SK-N-SH (cell line): Measurements from ENCODE around the gene RNGTT. TPM values are rescaled to one million over a fixed set of nuclear protein-coding genes. Genes with fewer than 3 reads are reported as not detected.

Source experiments
- CTCF ChIA-PET: fragments of 300-600, 350-600 bp; formaldehyde crosslinking; extraction: SDS; loops from one replicate; lab custom pipeline; 2021; lab: Yijun Ruan, JAX
- POLR2A ChIA-PET: fragments of 350-600 bp; sonication (Branson Sonifier 250); formaldehyde crosslinking; extraction: SDS; loops from one replicate; lab custom pipeline; 2020; ENCODE audit warnings: antibody characterized with exemption, inconsistent platforms; lab: Yijun Ruan, JAX
- DNase-seq: peaks from one replicate; pipeline ENCODE4 v3.0.0; 2012
- H2AFZ ChIP-seq: fragments of 200-600 bp; sonication (generic); 2 replicates; pipeline ENCODE4 v1.8.1; 2016; ENCODE audit warnings: antibody characterized with exemption, mild to moderate bottlenecking, low read depth
- H3F3A ChIP-seq: fragments of 200-600 bp; sonication (generic); replicated peaks from 2 replicates; pipeline ENCODE3; 2016; ENCODE audit warnings: antibody characterized with exemption, mild to moderate bottlenecking; ENCODE audit not compliant: insufficient read depth
- H3K27ac ChIP-seq, 2 experiments: fragments of 200-500 bp in 1 of 2; fragments of 200-600 bp in 1 of 2; sonication (Bioruptor generic) in 1 of 2; sonication (generic), shearing (Covaris generic) in 1 of 2; 2 replicates each; pipeline versions ENCODE4 v1.5.1 to v1.6.1; 2014 to 2016; ENCODE audit warnings: low read depth in 2 of 2, inconsistent platforms in 1 of 2, low read length in 1 of 2, mild to moderate bottlenecking in 1 of 2, mixed read lengths in 1 of 2
- H3K27me3 ChIP-seq: fragments of 200-600 bp; sonication (generic), shearing (Covaris generic); 2 replicates; pipeline ENCODE4 v1.6.1; 2016; ENCODE audit warnings: mixed run types; ENCODE audit not compliant: insufficient read depth
- H3K36me3 ChIP-seq, 2 experiments: fragments of 200-500 bp in 1 of 2; fragments of 200-600 bp in 1 of 2; sonication (Bioruptor generic) in 1 of 2; sonication (generic) in 1 of 2; replicated peaks in 1 of 2; 2 replicates each; pipeline versions ENCODE3 to v1.5.1; 2014 to 2016; ENCODE audit warnings: low read length in 1 of 2, mild to moderate bottlenecking in 1 of 2; ENCODE audit not compliant: insufficient read depth in 2 of 2, control insufficient read depth in 1 of 2
- H3K4me1 ChIP-seq, 2 experiments: fragments of 200-500 bp in 1 of 2; fragments of 200-600 bp in 1 of 2; sonication (Bioruptor generic) in 1 of 2; sonication (generic), shearing (Covaris generic) in 1 of 2; 2 replicates each; pipeline versions ENCODE4 v1.5.1 to v1.6.1; 2014 to 2016; ENCODE audit warnings: low read depth in 1 of 2, low read length in 1 of 2, mixed run types in 1 of 2; ENCODE audit not compliant: insufficient read depth in 2 of 2, control insufficient read depth in 1 of 2
- H3K4me2 ChIP-seq: fragments of 200-600 bp; sonication (generic), shearing (Covaris generic); 2 replicates; pipeline ENCODE4 v1.6.1; 2017; ENCODE audit warnings: mixed run types
- H3K4me3 ChIP-seq, 2 experiments: fragments of 200-500 bp in 1 of 2; fragments of 200-600 bp in 1 of 2; sonication (Bioruptor generic) in 1 of 2; sonication (generic), shearing (Covaris generic) in 1 of 2; 2 replicates each; pipeline versions ENCODE4 v1.5.1 to v1.8.1; 2014 to 2016; ENCODE audit warnings: low read depth in 2 of 2, inconsistent platforms in 1 of 2, low read length in 1 of 2, mild to moderate bottlenecking in 1 of 2, mixed read lengths in 1 of 2, moderate library complexity in 1 of 2
- H3K79me2 ChIP-seq: fragments of 200-600 bp; sonication (generic); 2 replicates; pipeline ENCODE4 v1.8.1; 2017; ENCODE audit warnings: mild to moderate bottlenecking; ENCODE audit not compliant: insufficient read depth
- H3K9ac ChIP-seq: fragments of 200-600 bp; sonication (generic); 2 replicates; pipeline ENCODE4 v1.6.1; 2017; ENCODE audit warnings: mixed run types
- H3K9me2 ChIP-seq: fragments of 200-600 bp; sonication (generic); 2 replicates; pipeline ENCODE4 v1.6.1; 2017; ENCODE audit warnings: mixed run types
- H3K9me3 ChIP-seq: fragments of 200-600 bp; sonication (generic); 2 replicates; pipeline ENCODE4 v1.6.1; 2017; ENCODE audit warnings: mixed run types, mild to moderate bottlenecking, moderate library complexity
- H4K20me1 ChIP-seq: fragments of 200-600 bp; sonication (generic); 2 replicates; pipeline ENCODE4 v1.6.1; 2017; ENCODE audit warnings: mild to moderate bottlenecking, mixed run types; ENCODE audit not compliant: insufficient read depth
- ELF1 ChIP-seq: IDR thresholded peaks from 2 replicates; pipeline ENCODE4 v1.4.0; 2012
- FOSL2 ChIP-seq: IDR thresholded peaks from 2 replicates; pipeline ENCODE4 v1.4.0; 2012; ENCODE audit warnings: low read depth, mild to moderate bottlenecking, moderate library complexity, borderline replicate concordance
- GABPA ChIP-seq: IDR thresholded peaks from 2 replicates; pipeline ENCODE4 v1.4.0; 2012; ENCODE audit warnings: low read depth, mild to moderate bottlenecking
- GATA2 ChIP-seq: sonication (generic); formaldehyde crosslinking; IDR thresholded peaks from 2 replicates; pipeline ENCODE4 v1.5.0; 2020; ENCODE audit warnings: mild to moderate bottlenecking, missing genetic modification reagents
- MXI1 ChIP-seq: IDR thresholded peaks from 2 replicates; pipeline ENCODE4 v1.6.1; 2012; ENCODE audit warnings: mild to moderate bottlenecking, low read depth, low read length, improper control_type of control experiment
- NFIC ChIP-seq: IDR thresholded peaks from 2 replicates; pipeline ENCODE4 v1.4.0; 2012; ENCODE audit warnings: borderline replicate concordance
- NRF1 ChIP-seq: IDR thresholded peaks from 2 replicates; pipeline ENCODE4 v1.6.1; 2012; ENCODE audit warnings: low read depth, mild to moderate bottlenecking, low read length
- RCOR1 ChIP-seq: fragments of 150-350 bp; IDR thresholded peaks from 2 replicates; pipeline ENCODE4 v1.6.1; 2017; ENCODE audit warnings: antibody characterized with exemption, low read length
- SMC3 ChIP-seq: IDR thresholded peaks from 2 replicates; pipeline ENCODE4 v1.6.1; 2012; ENCODE audit warnings: low read depth, low read length, improper control_type of control experiment
- TCF12 ChIP-seq: IDR thresholded peaks from 2 replicates; pipeline ENCODE4 v1.4.0; 2012
- YY1 ChIP-seq: IDR thresholded peaks from 2 replicates; pipeline ENCODE4 v1.4.0; 2012; ENCODE audit warnings: low read depth, mild to moderate bottlenecking
- WGBS: methylation state at CpG from one replicate; pipeline ENCODE4 v1.1.6; 2017; ENCODE audit warnings: low lambda C conversion rate; 5-methylcytosine and 5-hydroxymethylcytosine counted together
- polyA plus RNA-seq, 3 experiments: library from polyadenylated mRNA; depleted of rRNA; stranded (reverse); fragments of >200 nt; gene quantifications; 2 replicates each; pipeline ENCODE4 v1.2.3, GENCODE V29; 2012
- TF ChIP-seq, protein P1 (sequence below): IDR thresholded peaks from 2 replicates; pipeline ENCODE4 v1.4.0; 2012; ENCODE audit warnings: low read depth, borderline replicate concordance
- TF ChIP-seq, protein P2 (sequence below): fragments of 150-350 bp; IDR thresholded peaks from 2 replicates; pipeline ENCODE4 v1.6.1; 2017; ENCODE audit warnings: antibody characterized with exemption, low read length, low read depth, borderline replicate concordance
- TF ChIP-seq, protein P3 (sequence below): IDR thresholded peaks from 2 replicates; pipeline ENCODE4 v1.4.0; 2012; ENCODE audit warnings: low read depth

The RNGTT gene
- polyA plus RNA-seq, 1 of the 3 experiments (the other 2 are of a cell fraction) = 3.3 TPM

DNA sequence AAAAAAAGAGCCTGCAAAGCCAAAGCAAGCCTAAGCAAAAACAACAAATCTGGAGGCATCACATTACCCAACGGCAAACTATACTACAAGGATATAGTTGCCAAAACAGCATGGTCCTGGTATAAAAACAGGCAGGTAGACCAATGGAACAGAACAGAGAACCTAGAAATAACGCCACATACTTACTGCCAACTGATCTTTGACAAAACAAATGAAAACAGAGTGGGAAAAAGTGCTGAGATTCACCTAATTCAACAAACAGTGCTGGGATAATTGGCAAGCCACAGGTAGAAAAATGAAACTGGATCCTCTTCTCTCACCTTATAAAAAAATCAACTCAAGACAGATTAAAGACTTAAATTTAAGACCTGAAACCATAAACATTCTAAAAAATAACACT is 291.8 kb downstream of the RNGTT start:
- H3K9ac ChIP-seq = no peak overlapping the region
- H3K27me3 ChIP-seq = no peaks in the 10 kb centered on the region
- ChIA-PET POLR2A (no interaction called here), CTCF (no interaction called here)
- TF ChIP-seq YY1 (no peak), ELF1 (no peak), MXI1 (no peak), NRF1 (no peak), GABPA (no peak), NFIC (no peak), GATA2 (no peak)
- TF ChIP-seq, protein P1, sequence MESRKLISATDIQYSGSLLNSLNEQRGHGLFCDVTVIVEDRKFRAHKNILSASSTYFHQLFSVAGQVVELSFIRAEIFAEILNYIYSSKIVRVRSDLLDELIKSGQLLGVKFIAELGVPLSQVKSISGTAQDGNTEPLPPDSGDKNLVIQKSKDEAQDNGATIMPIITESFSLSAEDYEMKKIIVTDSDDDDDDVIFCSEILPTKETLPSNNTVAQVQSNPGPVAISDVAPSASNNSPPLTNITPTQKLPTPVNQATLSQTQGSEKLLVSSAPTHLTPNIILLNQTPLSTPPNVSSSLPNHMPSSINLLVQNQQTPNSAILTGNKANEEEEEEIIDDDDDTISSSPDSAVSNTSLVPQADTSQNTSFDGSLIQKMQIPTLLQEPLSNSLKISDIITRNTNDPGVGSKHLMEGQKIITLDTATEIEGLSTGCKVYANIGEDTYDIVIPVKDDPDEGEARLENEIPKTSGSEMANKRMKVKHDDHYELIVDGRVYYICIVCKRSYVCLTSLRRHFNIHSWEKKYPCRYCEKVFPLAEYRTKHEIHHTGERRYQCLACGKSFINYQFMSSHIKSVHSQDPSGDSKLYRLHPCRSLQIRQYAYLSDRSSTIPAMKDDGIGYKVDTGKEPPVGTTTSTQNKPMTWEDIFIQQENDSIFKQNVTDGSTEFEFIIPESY = no peak
- H3K27ac ChIP-seq = no peak overlapping the region
- H3K4me2 ChIP-seq = no peak overlapping the region
- H2AFZ ChIP-seq = no peak overlapping the region
- H3K79me2 ChIP-seq = no peaks in the 10 kb centered on the region; the same call in 1 of the 2 replicates
- H3K9me2 ChIP-seq = no peaks in the 10 kb centered on the region
- no peak overlapping the region for H3K4me3 ChIP-seq
- H3K4me1 ChIP-seq = no peaks in the 10 kb centered on the region
- H3F3A ChIP-seq = no peaks in the 10 kb centered on the region
- no peak for DNase-seq
- no peaks in the 10 kb centered on the region for H4K20me1 ChIP-seq
- 80% methylated on average over 2 of the region's 2 CpGs for WGBS
- H3K9me3 ChIP-seq = peaks cover 17% of the 10 kb centered on the region
- H3K36me3 ChIP-seq = peaks cover 0 to 19% of the 10 kb centered on the region in 2 experiments

DNA sequence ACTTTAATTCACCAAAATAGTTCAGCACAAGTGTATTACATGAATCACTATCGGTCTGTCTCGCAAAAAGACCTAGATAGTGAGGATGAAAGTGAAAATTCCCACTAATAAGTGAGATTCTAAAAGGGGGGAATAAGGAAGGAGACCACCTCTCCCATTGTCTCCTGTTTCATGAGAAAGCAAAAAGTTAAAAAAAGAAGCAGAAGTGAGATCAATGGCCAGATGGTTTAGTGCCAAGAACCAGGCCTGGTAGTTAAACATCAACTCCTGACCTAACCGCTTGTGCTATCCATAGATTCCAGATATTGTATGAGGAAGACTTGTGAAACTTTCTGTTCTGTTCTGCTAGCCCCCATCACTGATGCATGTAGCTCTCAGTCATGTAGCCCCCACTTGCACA is 293.0 kb downstream of the RNGTT start:
- DNase-seq = no peak
- POLR2A ChIA-PET = no interaction called here
- 96% methylated on average over 3 of the region's 3 CpGs for WGBS

More for the DNA sequence above, 293.0 kb downstream of the RNGTT start:
- Histone ChIP-seq H3K9me2 (no peaks in the 10 kb centered on the region), H3K27me3 (no peaks in the 10 kb centered on the region), H3K4me2 (no peak overlapping the region), H3K79me2 (no peaks in the 10 kb centered on the region; the same call in 1 of the 2 replicates), H3K9ac (no peak overlapping the region), H2AFZ (no peak overlapping the region), H3K4me3 (no peak overlapping the region), H3F3A (no peaks in the 10 kb centered on the region), H3K9me3 (peaks cover 17% of the 10 kb centered on the region), H3K36me3 (peaks cover 0 to 6% of the 10 kb centered on the region in 2 experiments), H3K27ac (no peak overlapping the region), H3K4me1 (no peaks in the 10 kb centered on the region), H4K20me1 (no peaks in the 10 kb centered on the region)
- CTCF ChIA-PET = no interaction called here
- TF ChIP-seq ELF1 (no peak), FOSL2 (no peak), RCOR1 (no peak), TCF12 (no peak), SMC3 (no peak)
- TF ChIP-seq, protein P2, sequence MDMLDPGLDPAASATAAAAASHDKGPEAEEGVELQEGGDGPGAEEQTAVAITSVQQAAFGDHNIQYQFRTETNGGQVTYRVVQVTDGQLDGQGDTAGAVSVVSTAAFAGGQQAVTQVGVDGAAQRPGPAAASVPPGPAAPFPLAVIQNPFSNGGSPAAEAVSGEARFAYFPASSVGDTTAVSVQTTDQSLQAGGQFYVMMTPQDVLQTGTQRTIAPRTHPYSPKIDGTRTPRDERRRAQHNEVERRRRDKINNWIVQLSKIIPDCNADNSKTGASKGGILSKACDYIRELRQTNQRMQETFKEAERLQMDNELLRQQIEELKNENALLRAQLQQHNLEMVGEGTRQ = no peak
- TF ChIP-seq, protein P3, sequence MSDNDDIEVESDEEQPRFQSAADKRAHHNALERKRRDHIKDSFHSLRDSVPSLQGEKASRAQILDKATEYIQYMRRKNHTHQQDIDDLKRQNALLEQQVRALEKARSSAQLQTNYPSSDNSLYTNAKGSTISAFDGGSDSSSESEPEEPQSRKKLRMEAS = no peak
